OCI-LY7 (cell line): Measurements from ENCODE around the gene CSTPP1. TPM values are rescaled to one million over a fixed set of nuclear protein-coding genes. Genes with fewer than 3 reads are reported as not detected.

Source experiments
- BruUV-seq: library from RNA; stranded (reverse); fragments of 400-500 nt; replicated peaks from 2 replicates; lab custom pipeline; 2021; lab: Mats Ljungman, UMichigan
- CTCF ChIA-PET: fragments of 300-600 bp; sonication (Branson Sonifier 250); formaldehyde crosslinking; loops from one replicate; lab custom pipeline; 2022; ENCODE audit warnings: antibody characterized with exemption; ENCODE audit not compliant: unreplicated experiment; lab: Charles Lee
- POLR2A ChIA-PET: fragments of 300-600 bp; sonication (Branson Sonifier 250); formaldehyde crosslinking; loops from one replicate; lab custom pipeline; 2022; ENCODE audit warnings: antibody characterized with exemption; lab: Charles Lee
- DNase-seq: peaks from one replicate; pipeline ENCODE4 v3.0.0-alpha.2; 2015; ENCODE audit warnings: low spot score
- H2AFZ ChIP-seq: fragments of 200-600 bp; sonication (generic), shearing (Covaris generic); 2 replicates; pipeline ENCODE4 v1.6.1; 2014; ENCODE audit warnings: mild to moderate bottlenecking, antibody characterized with exemption, low read length, moderate library complexity
- H3K27ac ChIP-seq: fragments of 200-600 bp; sonication (generic); 2 replicates; pipeline ENCODE4 v1.5.1; 2014; ENCODE audit warnings: mixed run types, low read depth, mild to moderate bottlenecking, moderate library complexity, low read length, inconsistent platforms; ENCODE audit not compliant: poor library complexity, severe bottlenecking
- H3K36me3 ChIP-seq: fragments of 200-600 bp; sonication (generic); 2 replicates; pipeline ENCODE4 v1.6.1; 2014; ENCODE audit warnings: mild to moderate bottlenecking, antibody characterized with exemption, low read length, moderate library complexity, mixed read lengths; ENCODE audit not compliant: insufficient read depth
- H3K4me1 ChIP-seq: fragments of 200-600 bp; sonication (generic); 2 replicates; pipeline ENCODE4 v1.5.1; 2014; ENCODE audit warnings: mild to moderate bottlenecking, low read length; ENCODE audit not compliant: insufficient read depth, poor library complexity, severe bottlenecking
- H3K4me2 ChIP-seq: fragments of 200-600 bp; sonication (generic); 2 replicates; pipeline ENCODE4 v1.6.1; 2014; ENCODE audit warnings: mild to moderate bottlenecking, low read length
- H3K4me3 ChIP-seq: fragments of 200-600 bp; sonication (generic); 2 replicates; pipeline ENCODE4 v1.5.1; 2014; ENCODE audit warnings: mild to moderate bottlenecking, low read depth, low read length; ENCODE audit not compliant: poor library complexity, severe bottlenecking
- H3K79me2 ChIP-seq: fragments of 200-600 bp; sonication (generic); 2 replicates; pipeline ENCODE4 v1.6.1; 2016; ENCODE audit warnings: low read depth, mild to moderate bottlenecking, low read length, moderate library complexity, mixed read lengths; ENCODE audit not compliant: insufficient read depth
- H3K9me2 ChIP-seq: fragments of 200-600 bp; sonication (generic); 2 replicates; pipeline ENCODE4 v1.6.1; 2016; ENCODE audit warnings: mild to moderate bottlenecking, low read length, mixed read lengths; ENCODE audit not compliant: insufficient read depth
- H3K9me3 ChIP-seq: fragments of 200-600 bp; sonication (generic); 2 replicates; pipeline ENCODE4 v1.6.1; 2014; ENCODE audit warnings: mild to moderate bottlenecking, mixed run types, low read length, mixed read lengths
- H4K20me1 ChIP-seq: fragments of 200-600 bp; sonication (generic); 2 replicates; pipeline ENCODE4 v1.6.1; 2014; ENCODE audit warnings: mild to moderate bottlenecking, antibody characterized with exemption, low read length, moderate library complexity, mixed read lengths; ENCODE audit not compliant: insufficient read depth
- CTCF ChIP-seq: fragments of 200-600 bp; sonication (generic); conservative IDR thresholded peaks from 2 replicates; pipeline ENCODE4 v1.5.1; 2014; ENCODE audit warnings: mild to moderate bottlenecking, antibody characterized with exemption, low read length, moderate library complexity, mixed read lengths
- EZH2phosphoT487 ChIP-seq: fragments of 200-600 bp; sonication (generic); IDR thresholded peaks from 2 replicates; pipeline ENCODE4 v1.6.1; 2018; ENCODE audit warnings: low read depth, borderline replicate concordance, mild to moderate bottlenecking, mixed run types, antibody characterized with exemption, low read length, moderate library complexity, mixed read lengths
- intact Hi-C: fragments of 100-400 bp; cut with micrococcal nuclease; formaldehyde crosslinking; loops from one replicate; pipeline ENCODE4 v1.10.0; 2022; ENCODE audit not compliant: unreplicated experiment
- total RNA-seq, 2 experiments: library from RNA; depleted of rRNA in 1 of 2; stranded (reverse); fragments of >200 nt in 1 of 2; shearing (Covaris generic) in 1 of 2; gene quantifications; 2 replicates each; pipeline ENCODE4 v1.2.3, GENCODE V29; 2014 to 2022

Gene CSTPP1
- total RNA-seq, 2 experiments from 2014 or later = 39.6 to 43.1 TPM

- no peak for TF ChIP-seq CTCF
- no peak for TF ChIP-seq EZH2phosphoT487
- ChIA-PET CTCF (no interaction called here), POLR2A (interaction anchor here (0.5 to 0.7 kb wide), 4 partner anchors 27 to 642 kb away, joined by 3 to 6 read pairs (median 4); no protein-coding TSS in a partner anchor)
- H3K4me1 ChIP-seq = peaks cover 18% of the 10 kb centered on the region
- H3K4me2 ChIP-seq = no peak overlapping the region
- H3K9me2 ChIP-seq = no peaks in the 10 kb centered on the region
- no peaks in the 10 kb centered on the region for H3K79me2 ChIP-seq
- H3K36me3 ChIP-seq = peaks cover 3% of the 10 kb centered on the region; the same call in 1 of the 2 replicates
- no peaks in the 10 kb centered on the region for H3K9me3 ChIP-seq
- H3K4me3 ChIP-seq = no peak overlapping the region
- H2AFZ ChIP-seq = no peak overlapping the region
- no peaks in the 10 kb centered on the region for H4K20me1 ChIP-seq
- no peak for DNase-seq
- no TSS peak for BruUV-seq
- intact Hi-C loops = no loop called here
- no peak overlapping the region for H3K27ac ChIP-seq
These were observed 91.9 kb downstream of the CSTPP1 start for GRCh38 chr11:47028195-47029093.

- no peak for DNase-seq
- no TSS peak for BruUV-seq
- TF ChIP-seq EZH2phosphoT487 (no peak), CTCF (no peak)
- H3K27ac ChIP-seq = no peak overlapping the region
- no peaks in the 10 kb centered on the region for H3K9me2 ChIP-seq
- peaks cover 20% of the 10 kb centered on the region for H3K36me3 ChIP-seq
- H3K79me2 ChIP-seq = no peaks in the 10 kb centered on the region
- no peaks in the 10 kb centered on the region for H3K9me3 ChIP-seq
- no peak overlapping the region for H3K4me2 ChIP-seq
- CTCF ChIA-PET = no interaction called here
- POLR2A ChIA-PET = interaction anchor here (1.3 to 1.8 kb wide), 2 partner anchors 13 to 15 kb away, joined by 3 to 4 read pairs; no protein-coding TSS in a partner anchor
- intact Hi-C loops = no loop called here
- no peak overlapping the region for H3K4me3 ChIP-seq
- H4K20me1 ChIP-seq = no peaks in the 10 kb centered on the region
- H2AFZ ChIP-seq = no peak overlapping the region
- H3K4me1 ChIP-seq = no peaks in the 10 kb centered on the region
These were observed 96.9 kb downstream of the CSTPP1 start for GRCh38 chr11:47033439-47033838.
